Tibial artery (tissue), 4 donors: ENCODE measurements around the gene ISCA2.

Source experiments
- DNase-seq, 2 donors: peaks; one replicate each; pipeline ENCODE4 v3.0.0-alpha.2; 2019
- H3K27ac ChIP-seq, 2 donors: fragments of 200-600 bp; sonication (generic) in 1 of 2; 1 replicate in 1 of 2; 2 replicates in 1 of 2; pipeline ENCODE4 v1.5.1; 2018 to 2019; ENCODE audit warnings: mild to moderate bottlenecking in 1 of 2
- H3K27me3 ChIP-seq, 2 donors: fragments of 200-600 bp; sonication (generic) in 1 of 2; one replicate each; pipeline versions ENCODE4 v1.5.1 to v1.6.0; 2016 to 2019
- H3K36me3 ChIP-seq, 3 donors: fragments of 200-600 bp; sonication (generic) in 2 of 3; one replicate each; pipeline ENCODE4 v1.5.1; 2016 to 2019; ENCODE audit warnings: mild to moderate bottlenecking in 2 of 3
- H3K4me1 ChIP-seq, 4 donors: fragments of 200-600 bp; sonication (generic) in 2 of 4; 1 replicate in 3 of 4; 2 replicates in 1 of 4; pipeline ENCODE4 v1.5.1; 2016 to 2019
- H3K4me3 ChIP-seq, 2 donors: fragments of 200-600 bp; sonication (generic) in 1 of 2; 1 replicate in 1 of 2; 2 replicates in 1 of 2; pipeline ENCODE4 v1.5.1; 2018 to 2019; ENCODE audit warnings: mild to moderate bottlenecking in 2 of 2
- H3K9me3 ChIP-seq, 3 donors: fragments of 200-600 bp; sonication (generic) in 1 of 3; one replicate each; pipeline ENCODE4 v1.5.1; 2016 to 2019
- intact Hi-C: fragments of 100-400 bp; cut with DNase I; formaldehyde crosslinking; loops from one replicate; pipeline ENCODE4 v1.15.0; 2023; ENCODE audit warnings: low total_unique reads
- TF ChIP-seq, protein P1 (sequence below), 2 experiments: fragments of 200-600 bp in 1 of 2; fragments of 450-650 bp in 1 of 2; IDR thresholded peaks; one replicate each; pipeline ENCODE4 v1.5.1; 2017 to 2019; ENCODE audit warnings: antibody characterized with exemption in 2 of 2, mild to moderate bottlenecking in 1 of 2, moderate library complexity in 1 of 2

ISCA2 gene

DNA sequence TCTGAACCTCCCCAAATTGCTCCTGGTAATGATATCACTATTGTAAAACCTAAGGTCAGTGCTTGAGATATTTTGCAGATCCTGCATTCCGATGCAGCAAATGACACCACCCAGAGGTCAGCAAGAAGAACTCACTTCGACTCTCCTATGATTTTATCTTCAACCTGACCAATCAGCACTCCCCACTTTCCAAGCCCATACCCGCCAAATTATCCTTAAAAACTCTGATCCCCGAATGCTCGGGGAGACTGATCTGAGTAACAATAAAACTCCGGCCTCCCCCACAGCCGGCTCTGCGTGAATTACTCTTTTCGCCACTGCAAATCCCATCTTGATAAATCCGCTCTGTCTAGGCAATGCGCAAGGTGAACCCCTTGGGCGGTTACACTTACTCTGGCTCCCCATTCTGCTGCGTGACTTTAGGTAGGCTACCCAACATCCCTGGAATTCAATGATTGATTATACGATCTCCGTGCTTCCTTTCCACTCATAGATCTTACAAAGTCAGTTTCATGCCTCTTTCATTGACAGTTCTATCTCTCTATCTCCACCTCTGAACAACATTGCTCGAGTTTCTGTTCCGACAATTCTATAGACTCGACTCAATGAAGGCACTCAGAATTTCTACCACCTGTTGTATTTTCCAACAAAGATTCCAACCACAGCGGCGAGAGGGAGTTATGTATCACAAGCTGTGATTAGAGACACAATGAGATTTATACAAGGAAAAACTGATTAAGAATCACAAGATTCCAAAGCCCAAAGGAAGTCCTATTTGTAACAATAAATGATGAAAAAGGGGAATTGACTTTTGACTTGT, 1.4 kb upstream of the ISCA2 start:
- Histone ChIP-seq H3K36me3 (peaks cover 0 to 7% (median 0%) of the 10 kb centered on the region in 3 donors), H3K9me3 (no peaks in the 10 kb centered on the region), H3K4me1 (peaks cover 0 to 50% (median 16%) of the 10 kb centered on the region in 4 donors), H3K4me3 (peak overlapping the region; percentile 83 to 84), H3K27me3 (no peaks in the 10 kb centered on the region), H3K27ac (peak overlapping the region; percentile 92 to 96)
- intact Hi-C loops: no loop called here
- DNase-seq: peak in 1 of 2 donors; percentile 23
- TF ChIP-seq, protein P1, sequence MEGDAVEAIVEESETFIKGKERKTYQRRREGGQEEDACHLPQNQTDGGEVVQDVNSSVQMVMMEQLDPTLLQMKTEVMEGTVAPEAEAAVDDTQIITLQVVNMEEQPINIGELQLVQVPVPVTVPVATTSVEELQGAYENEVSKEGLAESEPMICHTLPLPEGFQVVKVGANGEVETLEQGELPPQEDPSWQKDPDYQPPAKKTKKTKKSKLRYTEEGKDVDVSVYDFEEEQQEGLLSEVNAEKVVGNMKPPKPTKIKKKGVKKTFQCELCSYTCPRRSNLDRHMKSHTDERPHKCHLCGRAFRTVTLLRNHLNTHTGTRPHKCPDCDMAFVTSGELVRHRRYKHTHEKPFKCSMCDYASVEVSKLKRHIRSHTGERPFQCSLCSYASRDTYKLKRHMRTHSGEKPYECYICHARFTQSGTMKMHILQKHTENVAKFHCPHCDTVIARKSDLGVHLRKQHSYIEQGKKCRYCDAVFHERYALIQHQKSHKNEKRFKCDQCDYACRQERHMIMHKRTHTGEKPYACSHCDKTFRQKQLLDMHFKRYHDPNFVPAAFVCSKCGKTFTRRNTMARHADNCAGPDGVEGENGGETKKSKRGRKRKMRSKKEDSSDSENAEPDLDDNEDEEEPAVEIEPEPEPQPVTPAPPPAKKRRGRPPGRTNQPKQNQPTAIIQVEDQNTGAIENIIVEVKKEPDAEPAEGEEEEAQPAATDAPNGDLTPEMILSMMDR (IDR thresholded peaks at IDR 0.05): no peak

DNA sequence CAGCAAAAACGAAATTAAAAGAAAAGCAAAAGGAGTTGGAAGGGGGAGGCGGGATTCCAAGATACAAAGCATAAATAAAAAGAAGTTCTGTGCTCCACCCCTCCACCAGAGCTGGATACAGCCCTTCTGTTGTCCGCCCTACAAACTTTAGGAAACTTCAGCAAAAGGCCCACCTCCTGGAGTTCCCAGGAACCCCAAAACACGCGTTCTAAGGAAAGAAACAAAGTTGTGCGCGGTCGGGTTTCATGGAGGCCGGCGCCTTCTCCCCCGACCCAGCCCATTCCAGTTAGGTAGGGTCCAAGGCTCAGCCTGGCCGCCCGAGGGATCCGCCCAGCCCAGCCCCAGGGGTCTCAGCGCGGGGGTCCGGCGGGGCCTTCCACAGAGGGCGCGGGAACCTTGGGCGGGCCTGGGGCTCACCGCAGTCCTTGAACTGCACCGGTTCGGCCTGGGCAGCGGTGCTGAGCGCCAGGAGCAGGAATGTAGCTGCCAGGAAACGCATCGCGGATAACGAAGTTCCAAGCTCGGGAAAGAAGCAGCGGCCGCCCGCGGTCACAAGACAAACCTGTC, 706 bp upstream of the ISCA2 start, which contains the start of gene NPC2:
Gene NPC2 (minus strand): TSS at position 530 of the 567 bp plus-strand sequence. CDS start 31 bp downstream, at position 499.
- Histone ChIP-seq H3K4me1 (peaks cover 0 to 45% (median 16%) of the 10 kb centered on the region in 4 donors), H3K27ac (peak within 1 kb of the TSS; percentile 93 to 96), H3K4me3 (peak within 1 kb of the TSS; percentile 83 to 84), H3K9me3 (no peaks in the 10 kb centered on the region), H3K27me3 (no peaks in the 10 kb centered on the region), H3K36me3 (peaks cover 0 to under 1% (median 0%) of the 10 kb centered on the region in 3 donors)
- TF ChIP-seq, protein P1 (IDR thresholded peaks at IDR 0.05): no peak
- intact Hi-C loops: no loop called here
- no peak for DNase-seq

DNA sequence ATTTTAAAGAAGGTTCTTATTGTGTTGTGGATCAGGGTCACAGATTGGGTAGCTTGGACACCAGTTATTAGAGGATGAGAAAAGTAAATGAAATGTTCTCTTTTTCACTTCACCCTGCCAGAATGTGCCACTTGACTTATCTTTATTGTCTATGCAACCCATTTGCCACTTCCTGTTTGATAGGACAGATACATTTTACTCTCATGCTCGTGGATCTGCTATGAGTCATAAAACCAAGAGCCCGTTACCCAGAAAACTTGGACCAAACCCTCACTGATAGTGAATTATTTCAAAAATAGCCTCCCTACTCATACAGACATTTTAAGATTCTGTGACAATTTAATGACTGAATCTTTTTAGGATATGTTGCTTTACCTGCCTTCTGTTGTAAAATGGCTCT, 1.8 kb downstream of the ISCA2 start:
- Histone ChIP-seq H3K4me3 (no peak overlapping the region), H3K4me1 (peaks cover 0 to 32% (median 14%) of the 10 kb centered on the region in 4 donors), H3K9me3 (no peaks in the 10 kb centered on the region), H3K27me3 (no peaks in the 10 kb centered on the region), H3K27ac (peak overlapping the region in 1 of 2 donors; percentile 96), H3K36me3 (peaks cover 0 to 13% (median 7%) of the 10 kb centered on the region in 3 donors)
- intact Hi-C loops: loop anchor here (5.0 kb wide), 1 partner anchor 747 kb away; no protein-coding TSS in a partner anchor
- TF ChIP-seq, protein P1 (IDR thresholded peaks at IDR 0.05): no peak
- no peak for DNase-seq

DNA sequence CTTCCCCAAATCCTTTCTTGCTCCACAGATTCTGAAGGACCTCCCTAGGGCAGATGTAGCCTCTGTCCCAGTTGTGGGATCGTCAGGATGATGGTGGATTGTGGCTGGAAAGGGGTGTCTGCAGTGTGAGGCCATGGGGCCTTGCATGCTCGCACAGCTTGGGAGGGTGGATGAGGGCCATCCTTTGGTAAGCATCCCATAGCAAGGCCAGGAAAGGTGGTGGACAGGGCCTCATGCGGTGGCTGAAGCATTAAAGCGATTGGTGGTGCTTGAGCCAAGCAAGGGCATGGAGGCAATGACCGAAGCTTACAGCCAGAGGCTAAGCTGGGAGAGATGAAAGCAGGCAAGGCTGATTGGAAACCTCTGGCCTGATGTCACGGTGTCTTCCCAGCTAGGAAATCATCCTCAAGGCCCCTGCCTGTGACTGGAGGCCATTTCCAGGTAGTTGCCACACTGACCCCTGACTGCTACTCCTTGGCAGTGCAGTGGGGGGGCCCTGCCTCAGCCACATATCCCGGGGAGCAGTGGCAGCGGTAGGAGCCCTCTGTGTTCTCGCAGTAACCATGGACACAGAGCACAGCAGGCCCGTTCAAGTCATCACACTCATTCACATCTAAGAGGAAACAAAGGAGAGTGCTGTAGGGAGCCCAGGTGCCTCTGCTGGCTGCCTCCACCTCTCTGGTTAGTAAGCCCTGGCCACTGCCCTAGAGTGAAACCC, 7.0 kb downstream of the ISCA2 start:
- H3K27me3 ChIP-seq: no peaks in the 10 kb centered on the region
- no peaks in the 10 kb centered on the region for H3K4me1 ChIP-seq
- TF ChIP-seq, protein P1 (IDR thresholded peaks at IDR 0.05): no peak
- intact Hi-C loops: loop anchor here (5.0 to 10.0 kb wide), 3 partner anchors 112 to 294 kb away; partner anchors contain the start of genes AREL1, FCF1 and LTBP2
- no peak overlapping the region for H3K27ac ChIP-seq
- no peaks in the 10 kb centered on the region for H3K9me3 ChIP-seq
- no peak overlapping the region for H3K4me3 ChIP-seq
- DNase-seq: no peak
- H3K36me3 ChIP-seq: peaks cover 14 to 65% (median 40%) of the 10 kb centered on the region in 3 donors

DNA sequence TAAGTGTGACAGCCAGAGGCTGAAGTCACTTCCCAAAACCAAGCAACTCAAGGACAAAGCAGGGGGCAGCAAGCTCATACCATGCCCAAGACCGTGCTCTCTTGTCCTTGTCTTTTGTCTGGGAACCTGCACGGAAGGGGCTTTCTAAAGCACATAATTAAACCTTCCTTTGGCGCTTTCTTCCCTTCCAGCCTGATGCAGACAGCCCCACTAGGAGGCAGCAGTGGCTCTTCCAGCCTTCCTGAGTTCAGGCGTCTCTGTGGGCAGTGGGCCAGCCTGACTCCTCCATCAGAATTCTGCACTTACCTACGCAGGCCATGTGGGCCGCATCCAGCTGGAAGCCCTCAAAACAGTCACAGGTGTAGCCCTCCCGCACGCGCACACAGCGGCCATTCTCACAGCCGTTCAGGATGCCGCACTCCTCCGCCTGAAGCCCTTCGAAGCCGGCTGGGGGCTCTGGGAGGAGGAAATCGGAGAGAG, 7.6 kb downstream of the ISCA2 start:
- intact Hi-C loops: loop anchor here (5.0 to 10.0 kb wide), 3 partner anchors 111 to 294 kb away; partner anchors contain the start of genes AREL1, FCF1 and LTBP2
- TF ChIP-seq, protein P1 (IDR thresholded peaks at IDR 0.05): peak; percentile 65 to 68
- H3K36me3 ChIP-seq: peaks cover 18 to 71% (median 45%) of the 10 kb centered on the region in 3 donors

More for the DNA sequence above, 7.6 kb downstream of the ISCA2 start:
- Histone ChIP-seq H3K9me3 (no peaks in the 10 kb centered on the region), H3K27ac (peak overlapping the region; percentile 2 to 16), H3K27me3 (no peaks in the 10 kb centered on the region), H3K4me1 (no peaks in the 10 kb centered on the region), H3K4me3 (no peak overlapping the region)
- DNase-seq: peak; percentile 72 to 83
